GM21528 (cell line): ENCODE measurements around the gene ASPM.
"Not testable (repeated sequence)": the region's sequence is repeated elsewhere in the genome, so short reads cannot be mapped to it uniquely, and the experiment has no call there.

ENCODE experiments used
- ATAC-seq: cut with Tn5 transposase; IDR thresholded peaks from one replicate; pipeline ENCODE4 v1.9.1; 2021; ENCODE audit warnings: mild to moderate bottlenecking, moderate library complexity; ENCODE audit not compliant: unreplicated experiment, low FRiP score

Gene ASPM

DNA sequence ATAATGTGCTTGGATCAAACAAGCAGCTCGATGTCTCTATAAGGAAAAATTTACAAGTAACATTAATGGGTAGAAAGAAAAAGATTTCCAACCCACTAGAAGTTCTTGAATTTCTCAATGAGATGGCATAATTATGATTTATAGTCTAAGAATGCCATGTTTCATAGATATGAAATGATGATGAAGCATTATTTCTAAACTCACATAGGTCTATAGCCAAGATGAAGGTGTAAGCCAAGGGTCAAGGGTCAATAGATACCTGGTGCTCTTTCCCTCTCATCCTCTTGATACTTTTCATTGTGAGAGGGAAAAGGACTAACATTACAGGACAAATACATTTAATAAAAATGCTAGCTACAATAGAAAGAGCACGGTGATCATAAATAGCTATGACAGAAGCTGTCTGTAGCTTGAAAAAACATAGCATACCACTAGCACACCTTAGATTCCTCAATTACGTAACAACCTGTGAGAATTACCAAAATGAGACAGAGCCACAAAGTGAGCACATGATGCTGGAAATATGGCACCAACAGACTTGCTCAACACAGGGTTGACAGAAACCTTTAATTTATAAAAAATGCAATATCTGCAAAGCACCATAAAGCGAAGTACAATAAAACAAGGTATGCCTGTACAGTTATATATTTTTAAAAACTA, 53.1 kb downstream of the ASPM start:
- ATAC-seq, result no peak

GRCh38 chr1:197092491-197093023, 53.9 kb downstream of the ASPM start:
- no peak for ATAC-seq

GRCh38 chr1:197083474-197083873, 63.0 kb downstream of the ASPM start:
- no peak for ATAC-seq

- no peak for ATAC-seq
Measured at GRCh38 chr1:197081117-197081753, 65.2 kb downstream of the ASPM start.

DNA sequence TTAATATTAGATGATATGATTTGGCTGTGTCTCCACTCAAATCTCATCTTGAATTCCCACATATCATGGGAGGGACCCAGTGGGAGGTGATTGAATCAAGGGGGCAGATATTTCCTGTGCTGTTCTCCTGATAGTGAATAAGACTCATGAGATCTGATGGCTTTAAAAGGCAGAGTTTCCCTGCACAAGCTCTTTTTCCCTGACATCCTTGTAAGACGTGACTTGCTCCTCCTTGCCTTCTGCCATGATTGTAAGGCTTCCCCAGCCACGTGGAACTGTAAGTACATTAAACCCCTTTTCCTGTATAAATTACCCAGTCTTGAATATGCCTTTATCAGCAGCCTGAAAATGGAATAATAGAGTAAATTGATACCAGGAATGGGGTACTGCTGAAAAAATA, 66.1 kb downstream of the ASPM start:
- no peak for ATAC-seq

DNA sequence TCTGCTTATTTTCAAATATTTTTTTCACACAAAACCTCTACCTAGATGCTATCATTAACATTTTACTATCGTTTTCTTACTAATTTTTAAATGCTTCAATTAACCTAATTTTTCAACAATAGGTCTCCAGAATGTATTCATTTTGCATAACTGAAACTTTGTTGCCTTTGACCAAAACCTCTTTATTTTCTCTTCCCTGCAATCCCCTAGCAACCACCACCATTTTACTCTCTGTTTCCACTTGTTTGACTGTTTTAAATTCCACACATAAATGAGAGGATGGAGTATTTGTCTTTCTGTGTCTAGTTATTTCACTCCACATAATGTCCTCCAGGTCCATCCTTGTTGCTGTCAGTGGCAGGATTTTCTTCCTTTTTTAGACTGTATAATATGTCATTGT, 69.9 kb downstream of the ASPM start:
- no peak for ATAC-seq

- ATAC-seq, result no peak
Measured at GRCh38 chr1:197073978-197074377, 72.5 kb downstream of the ASPM start.

- ATAC-seq, result no peak
Measured at GRCh38 chr1:197067457-197067818, 79.0 kb downstream of the ASPM start.

GRCh38 chr1:197066719-197067456, 79.6 kb downstream of the ASPM start, which contains the start of gene F13B:
TSS of gene F13B (minus strand) at chr1:197067260. CDS start at chr1:197067223, 37 bp downstream.
- no peak for ATAC-seq

DNA sequence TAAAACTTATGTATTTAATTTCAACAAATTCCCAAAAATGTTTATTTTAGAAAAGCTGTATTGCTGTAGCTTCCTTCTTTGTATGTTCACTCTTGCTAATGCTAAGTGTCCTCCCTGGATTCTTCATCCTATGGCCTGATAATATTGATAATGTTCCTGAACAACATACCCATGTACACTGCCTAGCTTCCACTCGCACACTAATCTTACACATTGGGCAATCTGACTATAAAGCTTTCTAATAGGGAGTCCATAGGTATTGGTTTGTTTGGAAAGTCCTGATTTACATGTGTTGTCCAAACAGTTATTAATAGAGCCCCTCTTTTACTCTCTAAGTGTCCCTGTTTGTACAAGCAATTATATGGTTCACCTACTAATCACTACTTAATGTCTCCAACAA, 80.2 kb downstream of the ASPM start:
- ATAC-seq, result no peak

DNA sequence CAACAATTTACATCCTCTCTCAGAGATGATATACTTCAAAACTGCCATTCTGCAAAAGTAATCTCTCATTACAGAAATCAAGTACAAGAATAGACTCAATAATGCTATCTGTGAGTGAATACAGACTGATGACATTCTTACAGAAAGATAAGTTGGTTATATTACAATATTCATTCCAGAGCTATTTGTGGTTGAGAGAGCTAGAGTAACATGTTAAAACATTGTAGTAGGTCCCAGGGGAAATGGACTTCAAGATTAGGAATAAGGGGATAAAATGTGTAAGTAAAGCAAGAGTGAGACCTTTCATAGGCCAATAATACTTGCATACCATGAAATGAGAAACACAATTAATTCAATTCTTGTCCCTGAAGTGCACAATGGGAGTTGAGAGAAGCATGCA, 80.9 kb downstream of the ASPM start:
- no peak for ATAC-seq

DNA sequence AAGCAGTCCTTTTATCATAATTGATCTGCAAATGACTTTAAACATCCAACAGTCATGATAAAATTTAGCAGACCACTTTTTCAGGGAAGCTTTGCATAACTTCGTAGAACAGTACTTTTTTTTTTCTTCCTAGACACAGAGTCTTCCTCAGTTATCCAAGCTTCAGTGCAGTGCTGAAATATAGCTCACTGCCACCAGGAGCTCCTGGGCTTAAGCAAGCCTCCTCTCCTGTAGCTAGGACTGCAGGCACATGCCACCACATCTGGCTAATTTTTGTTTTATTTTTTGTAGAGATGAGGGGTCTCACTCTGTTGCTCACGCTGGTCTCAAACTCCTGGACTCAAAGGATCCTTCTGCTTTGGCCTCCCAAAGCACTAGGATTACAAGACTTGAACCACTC, 83.3 kb downstream of the ASPM start:
- ATAC-seq, result peak; percentile 16

DNA sequence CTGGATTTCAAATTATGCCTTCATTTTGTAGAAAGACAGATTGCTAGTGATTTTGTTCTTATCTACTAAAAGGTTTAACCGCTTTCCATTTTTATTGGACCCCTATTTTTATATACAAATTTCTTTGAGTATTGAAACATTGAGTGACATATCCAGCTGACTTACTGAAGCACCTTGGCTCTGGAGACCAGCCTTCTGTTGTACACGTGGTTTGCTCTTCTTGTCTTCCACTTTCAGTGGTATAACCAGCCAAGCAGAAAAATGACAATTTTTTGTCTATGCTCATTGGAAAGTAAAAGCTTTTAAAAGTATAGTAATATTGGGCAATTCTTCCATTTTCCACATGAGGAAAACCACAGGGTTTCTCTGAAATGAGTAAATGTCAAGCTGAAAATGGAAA, 83.8 kb downstream of the ASPM start:
- peak; percentile 95 for ATAC-seq

DNA sequence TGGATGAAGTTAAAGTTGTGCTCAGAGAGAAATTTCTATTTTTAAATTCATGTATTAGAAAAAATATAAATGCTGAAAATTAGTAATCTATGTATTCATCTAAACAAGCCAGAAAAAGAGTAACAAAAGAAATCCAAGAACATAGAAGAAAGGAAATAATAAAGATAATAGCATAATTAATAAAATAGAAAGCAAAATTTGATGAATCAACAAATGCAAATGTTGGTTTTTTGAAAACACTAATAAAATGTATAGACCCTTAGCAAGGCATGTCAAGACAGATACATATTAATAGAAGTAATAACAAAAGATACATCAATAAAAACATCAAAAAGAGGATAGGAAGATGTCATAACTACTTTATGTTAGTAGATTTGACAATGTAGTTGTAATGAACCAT, 97.4 kb downstream of the ASPM start:
- no peak for ATAC-seq

GRCh38 chr1:197042676-197043341, 103.7 kb downstream of the ASPM start:
- no peak for ATAC-seq

DNA sequence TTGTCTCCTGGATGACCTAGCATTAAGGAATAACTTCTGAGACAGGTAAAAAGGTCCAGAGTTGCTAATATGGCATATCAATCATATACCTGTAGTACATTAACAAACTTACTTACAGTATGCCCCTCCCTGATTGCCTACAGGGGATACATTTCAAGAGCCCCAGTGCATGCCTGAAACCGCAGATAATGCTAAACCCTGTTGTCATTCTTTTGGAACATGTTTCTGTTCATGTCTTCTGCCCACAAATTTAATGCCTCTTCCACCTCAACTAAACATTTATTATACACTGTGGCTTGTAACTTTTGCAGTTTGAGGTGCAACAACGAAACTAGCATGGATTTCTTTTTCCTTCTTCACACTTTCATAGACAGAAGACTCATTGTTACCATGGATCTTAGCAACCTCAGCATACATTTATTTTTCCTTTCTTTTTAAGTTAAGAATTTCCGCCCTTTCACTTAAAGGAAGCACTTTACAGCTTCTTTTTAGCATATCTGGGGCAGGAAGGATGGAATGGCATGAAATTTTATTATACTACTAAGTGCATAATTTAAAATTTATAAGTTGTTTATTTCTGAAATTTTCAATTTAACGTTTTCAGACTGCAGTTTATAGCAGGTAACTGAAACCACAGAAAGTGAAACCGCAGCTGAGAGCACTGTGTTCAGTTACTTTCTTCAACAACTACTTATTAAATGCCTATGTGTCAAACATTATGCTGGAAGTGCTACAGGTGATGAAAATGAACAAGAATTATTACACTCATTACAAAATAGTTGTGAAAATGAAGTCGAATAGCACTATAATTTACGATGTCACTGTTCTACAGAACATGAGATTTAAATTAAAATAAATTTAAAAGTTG, 104.7 kb downstream of the ASPM start:
- peak; percentile 92 for ATAC-seq

DNA sequence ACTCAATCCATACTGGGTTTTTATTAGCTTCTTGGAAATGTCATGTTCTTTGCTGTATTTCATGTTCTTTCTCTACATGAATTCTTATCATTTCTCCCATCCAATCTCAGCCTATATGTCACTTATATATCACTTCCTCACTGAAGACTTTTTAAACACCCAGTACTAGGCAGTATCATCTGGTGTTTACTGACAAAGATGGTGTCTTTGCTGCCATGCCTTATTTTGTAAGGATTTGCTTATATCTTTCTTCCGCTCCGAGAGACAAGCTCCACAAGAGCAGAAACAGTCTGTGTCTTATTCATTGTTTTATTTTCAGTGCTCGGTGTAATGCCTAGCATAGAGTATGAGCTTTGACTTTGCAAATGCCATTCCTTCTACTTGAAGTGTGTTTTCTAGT, 109.6 kb downstream of the ASPM start:
- ATAC-seq, result no peak

DNA sequence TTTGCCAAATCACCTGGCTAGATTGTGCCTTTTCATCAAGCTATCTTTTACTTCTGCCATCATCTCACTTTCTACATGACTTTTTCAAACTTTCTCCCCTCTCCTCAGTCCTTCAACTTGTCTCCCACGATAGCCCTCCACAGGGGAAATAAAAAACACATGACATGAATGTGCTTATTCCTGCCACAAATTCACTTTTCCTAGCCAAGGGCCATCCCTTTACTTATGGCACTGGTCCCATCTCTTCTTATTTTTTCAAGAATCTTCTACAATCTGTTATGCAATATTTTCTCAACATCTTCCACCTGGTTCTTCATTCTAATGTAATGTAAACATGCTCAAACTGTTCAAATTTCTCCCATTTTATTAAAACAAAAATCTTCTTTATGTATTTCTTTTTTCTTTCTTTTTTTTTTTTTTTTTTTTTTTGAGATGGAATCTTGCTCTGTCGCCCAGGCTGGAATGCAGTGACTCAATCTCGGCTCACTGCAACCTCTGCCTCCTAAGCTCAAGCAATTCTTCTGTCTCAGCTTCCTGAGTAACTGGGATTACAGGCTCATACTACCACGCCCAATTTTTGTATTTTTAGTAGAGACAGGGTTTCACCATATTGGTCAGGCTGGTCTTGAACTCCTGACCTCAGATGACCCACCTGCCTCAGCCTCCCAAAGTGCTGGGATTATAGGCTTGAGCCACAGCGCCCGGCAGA, 111.7 kb downstream of the ASPM start:
- ATAC-seq, result not testable (repeated sequence)
